ENCODE results near the gene TTC28.
"Not testable (repeated sequence)": the region's sequence is repeated elsewhere in the genome, so short reads cannot be mapped to it uniquely, and the experiment has no call there.

DNA sequence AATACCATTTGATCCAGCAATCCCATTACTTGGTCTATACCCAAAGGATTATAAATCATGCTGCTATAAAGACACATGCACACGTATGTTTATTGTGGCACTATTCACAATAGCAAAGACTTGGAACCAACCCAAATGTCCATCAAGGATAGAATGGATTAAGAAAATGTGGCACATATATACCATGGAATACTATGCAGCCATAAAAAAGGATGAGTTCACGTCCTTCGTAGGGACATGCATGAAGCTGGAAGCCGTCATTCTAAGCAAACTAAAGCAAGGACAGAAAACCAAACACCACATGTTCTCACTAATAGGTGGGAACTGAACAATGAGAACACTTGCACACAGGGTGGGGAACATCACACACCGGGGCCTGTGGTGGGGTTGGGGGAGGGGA is 464.9 kb downstream of the TTC28 start:
- not testable (repeated sequence) for TF ChIP-seq EZH2 (IDR thresholded peaks at IDR 0.05; ENCODE audit: borderline replicate concordance, insufficient read depth, low read length, poor library complexity, severe bottlenecking); POLR2AphosphoS5 (IDR thresholded peaks at IDR 0.05)
- TF ChIP-seq, protein P1, sequence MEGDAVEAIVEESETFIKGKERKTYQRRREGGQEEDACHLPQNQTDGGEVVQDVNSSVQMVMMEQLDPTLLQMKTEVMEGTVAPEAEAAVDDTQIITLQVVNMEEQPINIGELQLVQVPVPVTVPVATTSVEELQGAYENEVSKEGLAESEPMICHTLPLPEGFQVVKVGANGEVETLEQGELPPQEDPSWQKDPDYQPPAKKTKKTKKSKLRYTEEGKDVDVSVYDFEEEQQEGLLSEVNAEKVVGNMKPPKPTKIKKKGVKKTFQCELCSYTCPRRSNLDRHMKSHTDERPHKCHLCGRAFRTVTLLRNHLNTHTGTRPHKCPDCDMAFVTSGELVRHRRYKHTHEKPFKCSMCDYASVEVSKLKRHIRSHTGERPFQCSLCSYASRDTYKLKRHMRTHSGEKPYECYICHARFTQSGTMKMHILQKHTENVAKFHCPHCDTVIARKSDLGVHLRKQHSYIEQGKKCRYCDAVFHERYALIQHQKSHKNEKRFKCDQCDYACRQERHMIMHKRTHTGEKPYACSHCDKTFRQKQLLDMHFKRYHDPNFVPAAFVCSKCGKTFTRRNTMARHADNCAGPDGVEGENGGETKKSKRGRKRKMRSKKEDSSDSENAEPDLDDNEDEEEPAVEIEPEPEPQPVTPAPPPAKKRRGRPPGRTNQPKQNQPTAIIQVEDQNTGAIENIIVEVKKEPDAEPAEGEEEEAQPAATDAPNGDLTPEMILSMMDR (IDR thresholded peaks at IDR 0.05; ENCODE audit: poor library complexity, severe bottlenecking) = not testable (repeated sequence)

Measured in neural cell (in vitro differentiated cells).